ENCODE results near the gene SRR. TPM values are rescaled to one million over a fixed set of nuclear protein-coding genes. Genes with fewer than 3 reads are reported as not detected.
"Not testable (repeated sequence)": the region's sequence is repeated elsewhere in the genome, so short reads cannot be mapped to it uniquely, and the experiment has no call there.

The SRR gene
- total RNA-seq (1 to 10 TPM; 3.4 to 3.9 TPM), total RNA-seq (2.4 to 4.6 reads per million in 2 donors)

- DNase-seq (peak; percentile 89 to 97 (median 96)), ATAC-seq (peak; percentile 89)
- peaks cover 6% of the 10 kb centered on the region for H3K36me3 Mint-ChIP-seq (ENCODE audit: low read depth)
- peak within 1 kb of the TSS; percentile 90 for H3K4me3 Mint-ChIP-seq
- peak within 1 kb of the TSS; percentile 62 for H3K27ac Mint-ChIP-seq
- no peaks in the 10 kb centered on the region for H3K9me3 ChIP-seq (ENCODE audit: control insufficient read depth, low read length, poor library complexity, severe bottlenecking)
- no peaks in the 10 kb centered on the region for H3K27me3 Mint-ChIP-seq
- H3K4me1 Mint-ChIP-seq = peaks cover 32% of the 10 kb centered on the region
These were observed at the start of gene SRR, which contains the start of gene SMG6 for GRCh38 chr17:2303204-2304188. SRR (plus strand) TSS chr17:2303950; CDS start chr17:2315561, 11,611 bp downstream. SMG6 (minus strand) TSS chr17:2303785; CDS start chr17:2303720, 65 bp downstream.

GRCh38 chr17:2258830-2259229 lies 44.9 kb upstream of the SRR start:
- not testable (repeated sequence) for H3K36me3 Mint-ChIP-seq (ENCODE audit: low read depth); DNase-seq

GRCh38 chr17:2259769-2260536 lies 43.8 kb upstream of the SRR start:
- Mint-ChIP-seq H3K4me3 (peak overlapping the region; percentile 76), H3K4me1 (peaks cover 50% of the 10 kb centered on the region), H3K36me3 (ENCODE audit: low read depth) (peaks cover 4% of the 10 kb centered on the region), H3K27ac (peak overlapping the region; percentile 95), H3K27me3 (no peaks in the 10 kb centered on the region)
- peak in 1 of 3 donors; percentile 16 for DNase-seq
- no peaks in the 10 kb centered on the region for H3K9me3 ChIP-seq (ENCODE audit: control insufficient read depth, low read length, poor library complexity, severe bottlenecking)
- peak; percentile 91 for ATAC-seq

More at GRCh38 chr17:2258830-2259229, 44.9 kb upstream of the SRR start:
- H3K9me3 ChIP-seq (ENCODE audit: control insufficient read depth, low read length, poor library complexity, severe bottlenecking); ATAC-seq; H3K27me3 Mint-ChIP-seq: not testable (repeated sequence)
- Mint-ChIP-seq H3K27ac (peak overlapping the region; percentile 95), H3K4me1 (peaks cover 54% of the 10 kb centered on the region), H3K4me3 (peak overlapping the region; percentile 76)

GRCh38 chr17:2262135-2262587 lies 41.6 kb upstream of the SRR start:
- ATAC-seq = no peak
- H3K36me3 Mint-ChIP-seq (ENCODE audit: low read depth) = peaks cover 2% of the 10 kb centered on the region
- H3K4me1 Mint-ChIP-seq = peaks cover 60% of the 10 kb centered on the region
- H3K9me3 ChIP-seq (ENCODE audit: control insufficient read depth, low read length, poor library complexity, severe bottlenecking) = no peaks in the 10 kb centered on the region
- DNase-seq = no peak
- no peak overlapping the region for H3K4me3 Mint-ChIP-seq
- no peaks in the 10 kb centered on the region for H3K27me3 Mint-ChIP-seq
- H3K27ac Mint-ChIP-seq = no peak overlapping the region

- Mint-ChIP-seq H3K27me3 (no peaks in the 10 kb centered on the region), H3K27ac (peak overlapping the region; percentile 94), H3K4me1 (peaks cover 61% of the 10 kb centered on the region), H3K4me3 (peak overlapping the region; percentile 75), H3K36me3 (ENCODE audit: low read depth) (peaks cover 2% of the 10 kb centered on the region)
- DNase-seq (no peak), ATAC-seq (no peak)
- H3K9me3 ChIP-seq (ENCODE audit: control insufficient read depth, low read length, poor library complexity, severe bottlenecking) = no peaks in the 10 kb centered on the region
These were observed 40.3 kb upstream of the SRR start for GRCh38 chr17:2263183-2264066.

GRCh38 chr17:2264067-2264860 lies 39.5 kb upstream of the SRR start:
- peaks cover 2% of the 10 kb centered on the region for H3K36me3 Mint-ChIP-seq (ENCODE audit: low read depth)

GRCh38 chr17:2265166-2265565 lies 38.6 kb upstream of the SRR start:
- not testable (repeated sequence) for ATAC-seq; H3K9me3 ChIP-seq (ENCODE audit: control insufficient read depth, low read length, poor library complexity, severe bottlenecking); H3K27me3 Mint-ChIP-seq; DNase-seq; H3K36me3 Mint-ChIP-seq (ENCODE audit: low read depth); H3K4me3 Mint-ChIP-seq
- H3K4me1 Mint-ChIP-seq = peaks cover 48% of the 10 kb centered on the region
- H3K27ac Mint-ChIP-seq = peak overlapping the region; percentile 94

More at GRCh38 chr17:2264067-2264860, 39.5 kb upstream of the SRR start:
- H3K27ac Mint-ChIP-seq = peak overlapping the region; percentile 94
- DNase-seq = no peak
- no peaks in the 10 kb centered on the region for H3K9me3 ChIP-seq (ENCODE audit: control insufficient read depth, low read length, poor library complexity, severe bottlenecking)
- no peaks in the 10 kb centered on the region for H3K27me3 Mint-ChIP-seq
- peaks cover 56% of the 10 kb centered on the region for H3K4me1 Mint-ChIP-seq
- no peak for ATAC-seq
- peak overlapping the region; percentile 75 for H3K4me3 Mint-ChIP-seq

GRCh38 chr17:2266045-2266864 lies 37.5 kb upstream of the SRR start:
- H3K27me3 Mint-ChIP-seq = no peaks in the 10 kb centered on the region
- H3K4me3 Mint-ChIP-seq = peak overlapping the region; percentile 77
- DNase-seq = peak; percentile 31 to 64 (median 55)
- peaks cover 4% of the 10 kb centered on the region for H3K36me3 Mint-ChIP-seq (ENCODE audit: low read depth)
- peak overlapping the region; percentile 94 for H3K27ac Mint-ChIP-seq
- no peaks in the 10 kb centered on the region for H3K9me3 ChIP-seq (ENCODE audit: control insufficient read depth, low read length, poor library complexity, severe bottlenecking)
- ATAC-seq = peak; percentile 90
- H3K4me1 Mint-ChIP-seq = peaks cover 48% of the 10 kb centered on the region

- peak overlapping the region; percentile 94 for H3K27ac Mint-ChIP-seq
- H3K4me1 Mint-ChIP-seq = peaks cover 47% of the 10 kb centered on the region
- peak overlapping the region; percentile 77 for H3K4me3 Mint-ChIP-seq
- H3K9me3 ChIP-seq (ENCODE audit: control insufficient read depth, low read length, poor library complexity, severe bottlenecking) = no peaks in the 10 kb centered on the region
- no peak for DNase-seq
- H3K27me3 Mint-ChIP-seq = no peaks in the 10 kb centered on the region
- ATAC-seq = peak; percentile 6
- H3K36me3 Mint-ChIP-seq (ENCODE audit: low read depth) = peaks cover 4% of the 10 kb centered on the region
These were observed 36.9 kb upstream of the SRR start for GRCh38 chr17:2266865-2267228.

- no peak for ATAC-seq
- Mint-ChIP-seq H3K36me3 (ENCODE audit: low read depth) (peaks cover 4% of the 10 kb centered on the region), H3K27me3 (no peaks in the 10 kb centered on the region), H3K4me1 (peaks cover 50% of the 10 kb centered on the region), H3K27ac (peak overlapping the region; percentile 94), H3K4me3 (peak overlapping the region; percentile 77)
- no peak for DNase-seq
- H3K9me3 ChIP-seq (ENCODE audit: control insufficient read depth, low read length, poor library complexity, severe bottlenecking) = no peaks in the 10 kb centered on the region
These were observed 36.4 kb upstream of the SRR start for GRCh38 chr17:2267354-2267753.

GRCh38 chr17:2271985-2272702 lies 31.6 kb upstream of the SRR start:
- peak overlapping the region; percentile 90 for H3K27ac Mint-ChIP-seq
- H3K4me3 Mint-ChIP-seq = peak overlapping the region; percentile 84
- H3K36me3 Mint-ChIP-seq (ENCODE audit: low read depth) = peaks cover 2% of the 10 kb centered on the region
- H3K27me3 Mint-ChIP-seq = no peaks in the 10 kb centered on the region
- H3K4me1 Mint-ChIP-seq = peaks cover 43% of the 10 kb centered on the region
- DNase-seq (no peak), ATAC-seq (no peak)
- no peaks in the 10 kb centered on the region for H3K9me3 ChIP-seq (ENCODE audit: control insufficient read depth, low read length, poor library complexity, severe bottlenecking)

Measured in T-helper 17 cell (primary cell).